22Rv1 (cell line): ENCODE measurements around the gene ARSJ.

Experiments
- H3K27ac ChIP-seq: fragments of 450-650 bp; 2 replicates; pipeline ENCODE4 v1.5.1; 2017
- CTCF ChIP-seq: fragments of 450-650 bp; IDR thresholded peaks from 2 replicates; pipeline ENCODE4 v1.5.1; 2017; ENCODE audit warnings: mild to moderate bottlenecking
- ZFX ChIP-seq: fragments of 450-650 bp; IDR thresholded peaks from 2 replicates; pipeline ENCODE4 v1.6.1; 2017; ENCODE audit warnings: antibody characterized with exemption, borderline replicate concordance

Gene ARSJ

GRCh38 chr4:113982181-113982580 is 2.7 kb upstream of the ARSJ start:
- TF ChIP-seq ZFX, result no peak
- no peak for TF ChIP-seq CTCF
- H3K27ac ChIP-seq, result no peak overlapping the region

- no peak for TF ChIP-seq CTCF
- TF ChIP-seq ZFX, result no peak
- no peak overlapping the region for H3K27ac ChIP-seq
These were observed 2.1 kb upstream of the ARSJ start for GRCh38 chr4:113981591-113981990.

- TF ChIP-seq ZFX (no peak), CTCF (no peak)
- H3K27ac ChIP-seq, result 0 out of 2 replicates have a peak overlapping the region, but pooled peaks have one; percentile 17
These were observed 613 bp upstream of the ARSJ start for GRCh38 chr4:113979905-113980615.

- H3K27ac ChIP-seq, result 0 out of 2 replicates have a peak overlapping the region, but pooled peaks have one; percentile 17
- TF ChIP-seq CTCF (no peak), ZFX (no peak)
These were observed 793 bp downstream of the ARSJ start for GRCh38 chr4:113978561-113979147.

- no peak overlapping the region for H3K27ac ChIP-seq
- TF ChIP-seq ZFX, result no peak
- no peak for TF ChIP-seq CTCF
These were observed 1.3 kb downstream of the ARSJ start for GRCh38 chr4:113978105-113978504.

- TF ChIP-seq CTCF, result no peak
- no peak for TF ChIP-seq ZFX
- no peak overlapping the region for H3K27ac ChIP-seq
These were observed 2.0 kb downstream of the ARSJ start for GRCh38 chr4:113977526-113977855.

- no peak overlapping the region for H3K27ac ChIP-seq
- TF ChIP-seq CTCF, result no peak
These were observed 2.5 kb downstream of the ARSJ start for GRCh38 chr4:113976741-113977525.
